ENCODE measurements around the gene DCLK3.

Gene DCLK3

GRCh38 chr3:36763850-36764703 lies at the start of gene DCLK3:
Gene DCLK3, minus strand, starts transcription at chr3:36764553. Its CDS starts 290 bp downstream, at chr3:36764263.
- TF ChIP-seq JUND (IDR thresholded peaks at IDR 0.05; ENCODE audit: low read depth): no peak
- in situ Hi-C loops (cut with HindIII; ENCODE audit: low pct_unique_long_range_greater_than_20kb, low sequenced_read_pairs): no loop called here
- DNase-seq (ENCODE audit: low read depth in 1 of 2, low spot score in 1 of 2): no peak

- no peak for TF ChIP-seq JUND (IDR thresholded peaks at IDR 0.05; ENCODE audit: low read depth)
- no peak for DNase-seq (ENCODE audit: low read depth in 1 of 2, low spot score in 1 of 2)
- in situ Hi-C loops (cut with HindIII; ENCODE audit: low pct_unique_long_range_greater_than_20kb, low sequenced_read_pairs): no loop called here
Observed at GRCh38 chr3:36813305-36813704, 49.0 kb upstream of the DCLK3 start.

- peak in 1 of 2 experiments; percentile 54 for DNase-seq (ENCODE audit: low read depth in 1 of 2, low spot score in 1 of 2)
- in situ Hi-C loops (cut with HindIII; ENCODE audit: low pct_unique_long_range_greater_than_20kb, low sequenced_read_pairs): no loop called here
- no peak for TF ChIP-seq JUND (IDR thresholded peaks at IDR 0.05; ENCODE audit: low read depth)
Observed at GRCh38 chr3:36812240-36812639, 47.9 kb upstream of the DCLK3 start.

- no peak for DNase-seq (ENCODE audit: low read depth in 1 of 2, low spot score in 1 of 2)
- no peak for TF ChIP-seq JUND (IDR thresholded peaks at IDR 0.05; ENCODE audit: low read depth)
- in situ Hi-C loops (cut with HindIII; ENCODE audit: low pct_unique_long_range_greater_than_20kb, low sequenced_read_pairs): no loop called here
Observed at GRCh38 chr3:36811768-36812167, 47.4 kb upstream of the DCLK3 start.

DNA sequence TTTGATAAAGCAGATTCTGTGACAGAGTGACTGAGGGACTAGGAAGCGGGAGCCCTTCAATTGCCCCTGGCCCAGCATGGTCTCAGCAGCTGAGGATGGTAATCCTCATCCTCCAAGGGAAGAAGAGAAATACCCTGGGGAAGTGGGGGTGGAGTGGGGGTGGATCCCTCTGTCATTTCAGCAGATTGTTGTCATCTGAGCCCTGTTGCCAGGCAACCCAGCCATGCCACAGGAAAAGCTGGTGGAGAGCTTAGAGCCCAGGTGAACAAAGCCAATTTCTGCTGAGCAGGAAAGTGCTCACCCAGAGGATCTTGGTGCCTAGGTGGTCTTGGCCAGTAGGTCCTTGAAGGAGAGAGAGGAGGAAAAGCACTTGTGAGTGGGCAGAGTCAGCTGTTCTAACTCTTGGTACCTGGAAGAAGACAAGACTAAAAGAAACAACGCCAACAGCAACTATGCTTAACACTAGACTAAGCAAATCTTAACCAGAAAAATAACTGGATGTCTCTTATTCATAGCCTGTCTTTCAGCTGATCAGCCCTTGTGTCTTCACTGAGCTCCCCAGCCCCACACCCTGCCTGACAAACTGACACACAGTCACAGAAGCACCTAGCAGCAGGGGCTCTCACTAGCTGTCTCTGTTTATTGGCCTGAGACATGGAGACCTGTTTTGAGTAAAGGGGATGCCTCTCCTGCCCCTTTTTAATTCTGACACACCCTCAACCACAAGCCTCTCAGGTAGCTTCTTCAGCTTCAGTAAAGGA lies 40.1 kb upstream of the DCLK3 start:
- in situ Hi-C loops (cut with HindIII; ENCODE audit: low pct_unique_long_range_greater_than_20kb, low sequenced_read_pairs): no loop called here
- no peak for DNase-seq (ENCODE audit: low read depth in 1 of 2, low spot score in 1 of 2)
- TF ChIP-seq JUND (IDR thresholded peaks at IDR 0.05; ENCODE audit: low read depth): no peak

DNA sequence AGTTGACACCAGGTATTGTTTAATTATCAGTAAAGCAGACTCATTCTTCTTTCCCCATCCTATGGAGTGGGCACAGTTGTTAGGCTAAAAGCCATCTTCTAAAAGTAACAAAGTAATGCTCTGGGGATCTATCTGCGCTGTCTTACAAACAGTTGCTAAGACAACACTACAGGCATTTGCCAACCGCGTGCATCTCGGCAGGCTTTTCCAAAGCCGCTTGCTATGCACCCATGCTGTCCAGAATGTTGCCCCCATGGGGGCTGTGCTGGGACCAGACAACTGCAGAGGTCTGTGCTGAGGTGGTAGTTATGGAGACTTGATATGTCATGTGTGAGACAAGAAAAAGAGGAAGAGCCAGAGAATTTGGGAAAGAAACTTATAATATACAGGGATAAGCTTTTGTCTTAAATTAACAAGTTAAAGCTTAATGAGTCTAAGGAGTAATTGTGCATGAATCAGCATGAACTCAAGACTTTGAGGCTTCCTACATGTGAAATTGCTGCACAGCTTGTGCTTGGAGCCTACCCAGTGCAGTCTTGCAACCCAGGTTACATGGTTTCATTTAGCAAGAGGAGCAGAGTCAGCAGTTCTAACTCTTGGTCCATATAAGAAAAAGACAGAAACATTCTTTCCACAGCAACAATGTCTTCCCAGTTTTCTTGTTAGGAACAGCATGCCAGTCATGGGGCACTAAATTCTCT lies 38.9 kb upstream of the DCLK3 start:
- in situ Hi-C loops (cut with HindIII; ENCODE audit: low pct_unique_long_range_greater_than_20kb, low sequenced_read_pairs): no loop called here
- no peak for TF ChIP-seq JUND (IDR thresholded peaks at IDR 0.05; ENCODE audit: low read depth)
- no peak for DNase-seq (ENCODE audit: low read depth in 1 of 2, low spot score in 1 of 2)

GRCh38 chr3:36800533-36801116 lies 36.3 kb upstream of the DCLK3 start:
- in situ Hi-C loops (cut with HindIII; ENCODE audit: low pct_unique_long_range_greater_than_20kb, low sequenced_read_pairs): no loop called here

GRCh38 chr3:36796881-36797280 lies 32.5 kb upstream of the DCLK3 start:
- no peak for DNase-seq (ENCODE audit: low read depth in 1 of 2, low spot score in 1 of 2)
- in situ Hi-C loops (cut with HindIII; ENCODE audit: low pct_unique_long_range_greater_than_20kb, low sequenced_read_pairs): no loop called here
- TF ChIP-seq JUND (IDR thresholded peaks at IDR 0.05; ENCODE audit: low read depth): no peak

More at GRCh38 chr3:36800533-36801116, 36.3 kb upstream of the DCLK3 start:
- DNase-seq (ENCODE audit: low read depth in 1 of 2, low spot score in 1 of 2): no peak
- no peak for TF ChIP-seq JUND (IDR thresholded peaks at IDR 0.05; ENCODE audit: low read depth)

GRCh38 chr3:36796161-36796560 lies 31.8 kb upstream of the DCLK3 start:
- in situ Hi-C loops (cut with HindIII; ENCODE audit: low pct_unique_long_range_greater_than_20kb, low sequenced_read_pairs): no loop called here
- TF ChIP-seq JUND (IDR thresholded peaks at IDR 0.05; ENCODE audit: low read depth): no peak
- no peak for DNase-seq (ENCODE audit: low read depth in 1 of 2, low spot score in 1 of 2)

DNA sequence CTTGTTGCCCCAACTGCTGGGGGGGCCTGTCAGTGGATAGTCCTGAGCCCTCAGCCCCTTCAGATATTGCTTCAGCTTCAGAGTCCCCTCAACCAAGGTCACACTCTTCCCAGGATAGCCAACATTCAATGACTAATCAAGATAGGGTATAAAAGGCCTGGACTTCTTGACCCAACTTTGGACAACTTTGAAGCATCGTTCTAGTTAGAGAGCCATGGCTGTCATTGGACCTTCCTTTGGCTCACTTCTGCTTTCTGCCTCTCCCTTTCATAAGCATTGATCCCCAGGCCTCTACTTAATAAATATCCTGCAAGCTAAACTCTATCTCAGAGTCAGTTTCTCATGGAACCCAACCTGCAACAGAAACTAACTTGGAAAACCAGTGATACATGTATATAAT lies 31.3 kb upstream of the DCLK3 start:
- in situ Hi-C loops (cut with HindIII; ENCODE audit: low pct_unique_long_range_greater_than_20kb, low sequenced_read_pairs): no loop called here
- TF ChIP-seq JUND (IDR thresholded peaks at IDR 0.05; ENCODE audit: low read depth): no peak
- no peak for DNase-seq (ENCODE audit: low read depth in 1 of 2, low spot score in 1 of 2)

DNA sequence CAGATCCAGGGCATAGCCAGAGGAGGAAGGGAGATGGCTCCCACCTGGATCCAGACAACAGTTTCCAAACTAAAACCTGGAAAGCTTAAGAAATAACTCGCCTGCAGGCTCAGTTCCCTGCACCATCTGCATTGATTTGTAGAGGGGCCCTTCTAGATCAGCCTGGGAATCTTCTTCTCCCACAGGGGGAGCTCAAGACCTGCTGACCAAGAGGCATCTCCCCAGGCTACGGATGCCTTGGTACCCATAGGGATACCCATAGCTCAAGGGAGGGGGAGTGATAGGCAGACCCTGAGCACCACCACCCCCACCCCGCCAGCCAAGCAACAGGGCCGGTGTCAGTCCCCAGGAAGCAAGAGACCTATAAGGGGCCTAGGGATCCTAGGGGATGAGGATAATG lies 28.0 kb upstream of the DCLK3 start:
- in situ Hi-C loops (cut with HindIII; ENCODE audit: low pct_unique_long_range_greater_than_20kb, low sequenced_read_pairs): no loop called here
- TF ChIP-seq JUND (IDR thresholded peaks at IDR 0.05; ENCODE audit: low read depth): no peak
- peak in 1 of 2 experiments; percentile 47 for DNase-seq (ENCODE audit: low read depth in 1 of 2, low spot score in 1 of 2)

GRCh38 chr3:36790765-36791164 lies 26.4 kb upstream of the DCLK3 start:
- no peak for TF ChIP-seq JUND (IDR thresholded peaks at IDR 0.05; ENCODE audit: low read depth)
- in situ Hi-C loops (cut with HindIII; ENCODE audit: low pct_unique_long_range_greater_than_20kb, low sequenced_read_pairs): no loop called here
- DNase-seq (ENCODE audit: low read depth in 1 of 2, low spot score in 1 of 2): no peak
